ENCODE measurements around the gene TMEM191C. TPM values are rescaled to one million over a fixed set of nuclear protein-coding genes. Genes with fewer than 3 reads are reported as not detected.
"Not testable (repeated sequence)": the region's sequence is repeated elsewhere in the genome, so short reads cannot be mapped to it uniquely, and the experiment has no call there.

Gene TMEM191C
- total RNA-seq, 1 experiment from 2014 or later, result 0.82 TPM

GRCh38 chr22:21472984-21473383, 5.8 kb downstream of the TMEM191C start:
- DNase-seq (ENCODE audit: low spot score), result not testable (repeated sequence)

DNA sequence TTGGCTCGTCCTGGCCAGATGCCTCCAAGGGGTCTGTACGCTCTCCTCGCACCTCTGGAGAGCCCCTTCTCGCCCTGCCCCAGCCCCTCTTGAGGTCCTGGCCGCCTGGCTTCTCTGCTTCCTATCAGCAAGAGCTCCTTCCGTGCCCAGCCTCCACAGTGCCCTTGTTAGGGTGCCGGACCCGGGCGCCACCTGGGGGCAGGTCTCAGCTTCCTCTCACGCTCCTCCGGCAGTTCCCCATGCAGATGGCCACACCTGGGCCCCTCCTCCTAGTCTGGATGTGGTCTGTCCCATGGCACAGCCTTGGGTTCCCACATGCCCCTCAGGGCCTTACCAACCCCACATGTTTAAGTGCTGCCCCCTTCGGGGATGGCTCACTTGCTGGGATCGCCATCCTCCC, 6.5 kb downstream of the TMEM191C start:
- H3K27ac ChIP-seq (ENCODE audit: low read depth, low read length, poor library complexity, severe bottlenecking); H3K4me3 ChIP-seq (ENCODE audit: low read depth, low read length, poor library complexity, severe bottlenecking); H3K4me1 ChIP-seq (ENCODE audit: insufficient read depth, low read length, poor library complexity, severe bottlenecking); H3K9me3 ChIP-seq (ENCODE audit: low read depth, low read length, poor library complexity, severe bottlenecking); POLR2A ChIA-PET (ENCODE audit: low non-redundant PET); intact Hi-C loops (cut with micrococcal nuclease; ENCODE audit: unreplicated experiment); BruUV-seq (replicated peaks); H3K36me3 ChIP-seq (ENCODE audit: insufficient read depth, low read length, poor library complexity, severe bottlenecking); H3K27me3 ChIP-seq (replicated peaks; ENCODE audit: insufficient read depth, low read depth, low read length, poor library complexity); DNase-seq (ENCODE audit: low spot score); CTCF ChIA-PET: not testable (repeated sequence)

More at GRCh38 chr22:21472984-21473383, 5.8 kb downstream of the TMEM191C start:
- intact Hi-C loops (cut with micrococcal nuclease; ENCODE audit: unreplicated experiment); POLR2A ChIA-PET (ENCODE audit: low non-redundant PET); H3K4me3 ChIP-seq (ENCODE audit: low read depth, low read length, poor library complexity, severe bottlenecking); H3K4me1 ChIP-seq (ENCODE audit: insufficient read depth, low read length, poor library complexity, severe bottlenecking); H3K9me3 ChIP-seq (ENCODE audit: low read depth, low read length, poor library complexity, severe bottlenecking); H3K36me3 ChIP-seq (ENCODE audit: insufficient read depth, low read length, poor library complexity, severe bottlenecking); H3K27ac ChIP-seq (ENCODE audit: low read depth, low read length, poor library complexity, severe bottlenecking); H3K27me3 ChIP-seq (replicated peaks; ENCODE audit: insufficient read depth, low read depth, low read length, poor library complexity); BruUV-seq (replicated peaks); CTCF ChIA-PET: not testable (repeated sequence)

DNA sequence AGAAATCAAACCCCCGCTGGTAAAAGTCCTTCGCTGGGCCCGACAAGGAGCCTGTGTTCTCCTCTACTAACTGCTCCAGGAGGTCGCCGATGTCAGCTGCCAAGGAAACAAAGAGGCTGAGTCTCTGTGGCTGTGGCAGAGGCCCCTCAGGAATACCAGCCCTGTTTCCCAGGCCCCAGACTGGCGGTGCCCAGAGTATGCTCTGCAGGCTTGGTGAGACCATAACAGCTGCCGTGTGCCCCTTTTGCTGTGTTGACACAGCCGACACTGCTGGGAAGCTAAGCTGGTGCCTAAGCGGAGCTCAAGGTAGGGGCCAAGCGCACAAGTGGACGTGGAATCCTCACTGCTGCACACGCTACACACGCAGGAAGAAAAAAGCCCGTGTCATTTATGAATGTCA, 16.9 kb downstream of the TMEM191C start:
- H3K36me3 ChIP-seq (ENCODE audit: insufficient read depth, low read length, poor library complexity, severe bottlenecking); H3K27me3 ChIP-seq (replicated peaks; ENCODE audit: insufficient read depth, low read depth, low read length, poor library complexity); H3K4me3 ChIP-seq (ENCODE audit: low read depth, low read length, poor library complexity, severe bottlenecking); H3K4me1 ChIP-seq (ENCODE audit: insufficient read depth, low read length, poor library complexity, severe bottlenecking); DNase-seq (ENCODE audit: low spot score); BruUV-seq (replicated peaks); H3K27ac ChIP-seq (ENCODE audit: low read depth, low read length, poor library complexity, severe bottlenecking); intact Hi-C loops (cut with micrococcal nuclease; ENCODE audit: unreplicated experiment); CTCF ChIA-PET; POLR2A ChIA-PET (ENCODE audit: low non-redundant PET); H3K9me3 ChIP-seq (ENCODE audit: low read depth, low read length, poor library complexity, severe bottlenecking): not testable (repeated sequence)

GRCh38 chr22:21487723-21488122, 20.5 kb downstream of the TMEM191C start:
- H3K36me3 ChIP-seq (ENCODE audit: insufficient read depth, low read length, poor library complexity, severe bottlenecking); DNase-seq (ENCODE audit: low spot score); POLR2A ChIA-PET (ENCODE audit: low non-redundant PET); H3K4me3 ChIP-seq (ENCODE audit: low read depth, low read length, poor library complexity, severe bottlenecking); intact Hi-C loops (cut with micrococcal nuclease; ENCODE audit: unreplicated experiment); H3K9me3 ChIP-seq (ENCODE audit: low read depth, low read length, poor library complexity, severe bottlenecking); CTCF ChIA-PET; H3K4me1 ChIP-seq (ENCODE audit: insufficient read depth, low read length, poor library complexity, severe bottlenecking); H3K27ac ChIP-seq (ENCODE audit: low read depth, low read length, poor library complexity, severe bottlenecking); H3K27me3 ChIP-seq (replicated peaks; ENCODE audit: insufficient read depth, low read depth, low read length, poor library complexity); BruUV-seq (replicated peaks): not testable (repeated sequence)

GRCh38 chr22:21489149-21489680, 22.0 kb downstream of the TMEM191C start:
- intact Hi-C loops (cut with micrococcal nuclease; ENCODE audit: unreplicated experiment); H3K4me1 ChIP-seq (ENCODE audit: insufficient read depth, low read length, poor library complexity, severe bottlenecking); H3K36me3 ChIP-seq (ENCODE audit: insufficient read depth, low read length, poor library complexity, severe bottlenecking); POLR2A ChIA-PET (ENCODE audit: low non-redundant PET); H3K4me3 ChIP-seq (ENCODE audit: low read depth, low read length, poor library complexity, severe bottlenecking); H3K27me3 ChIP-seq (replicated peaks; ENCODE audit: insufficient read depth, low read depth, low read length, poor library complexity); H3K9me3 ChIP-seq (ENCODE audit: low read depth, low read length, poor library complexity, severe bottlenecking); BruUV-seq (replicated peaks); DNase-seq (ENCODE audit: low spot score); CTCF ChIA-PET; H3K27ac ChIP-seq (ENCODE audit: low read depth, low read length, poor library complexity, severe bottlenecking): not testable (repeated sequence)

- POLR2A ChIA-PET (ENCODE audit: low non-redundant PET); H3K4me3 ChIP-seq (ENCODE audit: low read depth, low read length, poor library complexity, severe bottlenecking); CTCF ChIA-PET; H3K27me3 ChIP-seq (replicated peaks; ENCODE audit: insufficient read depth, low read depth, low read length, poor library complexity); H3K4me1 ChIP-seq (ENCODE audit: insufficient read depth, low read length, poor library complexity, severe bottlenecking); H3K36me3 ChIP-seq (ENCODE audit: insufficient read depth, low read length, poor library complexity, severe bottlenecking); H3K27ac ChIP-seq (ENCODE audit: low read depth, low read length, poor library complexity, severe bottlenecking); intact Hi-C loops (cut with micrococcal nuclease; ENCODE audit: unreplicated experiment); DNase-seq (ENCODE audit: low spot score); H3K9me3 ChIP-seq (ENCODE audit: low read depth, low read length, poor library complexity, severe bottlenecking); BruUV-seq (replicated peaks): not testable (repeated sequence)
Measured at GRCh38 chr22:21490556-21490955, 23.4 kb downstream of the TMEM191C start.

- POLR2A ChIA-PET (ENCODE audit: low non-redundant PET); H3K9me3 ChIP-seq (ENCODE audit: low read depth, low read length, poor library complexity, severe bottlenecking); CTCF ChIA-PET; H3K27me3 ChIP-seq (replicated peaks; ENCODE audit: insufficient read depth, low read depth, low read length, poor library complexity); H3K27ac ChIP-seq (ENCODE audit: low read depth, low read length, poor library complexity, severe bottlenecking); intact Hi-C loops (cut with micrococcal nuclease; ENCODE audit: unreplicated experiment); H3K4me3 ChIP-seq (ENCODE audit: low read depth, low read length, poor library complexity, severe bottlenecking); H3K36me3 ChIP-seq (ENCODE audit: insufficient read depth, low read length, poor library complexity, severe bottlenecking); H3K4me1 ChIP-seq (ENCODE audit: insufficient read depth, low read length, poor library complexity, severe bottlenecking); BruUV-seq (replicated peaks); DNase-seq (ENCODE audit: low spot score): not testable (repeated sequence)
Measured at GRCh38 chr22:21492271-21492670, 25.1 kb downstream of the TMEM191C start.

Data from A673 (cell line).